ENCODE data around the gene CD34. TPM values are rescaled to one million over a fixed set of nuclear protein-coding genes. Genes with fewer than 3 reads are reported as not detected.
"Not testable (repeated sequence)": the region's sequence is repeated elsewhere in the genome, so short reads cannot be mapped to it uniquely, and the experiment has no call there.

CD34 gene
- total RNA-seq, 4 donors from 2014 or later, result 39.2 to 135 (median 81.2) TPM

DNA sequence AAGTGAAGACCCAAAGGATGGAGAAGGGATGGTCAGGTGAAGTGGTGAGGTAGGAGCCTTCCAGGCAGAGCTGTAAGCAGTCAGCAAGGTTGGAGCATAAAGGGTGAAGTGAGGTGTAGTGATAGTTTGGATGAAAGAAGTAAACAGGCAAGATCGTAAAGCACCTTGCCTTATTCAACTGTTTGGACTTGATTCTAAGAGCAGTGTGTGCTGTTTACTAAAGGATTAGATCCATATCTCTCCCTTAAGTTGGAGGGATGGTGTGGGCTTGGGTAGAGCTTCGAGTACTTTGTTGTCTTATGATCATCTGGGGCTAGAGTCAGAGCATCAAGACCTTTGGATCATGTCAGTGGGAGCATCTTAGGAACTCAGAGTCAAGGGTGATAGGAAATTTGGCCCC, 39.8 kb upstream of the CD34 start:
- Histone ChIP-seq H3K4me1 (no peaks in the 10 kb centered on the region), H3K27ac (peak overlapping the region in 1 of 2 donors; percentile 20), H3K9me3 (no peaks in the 10 kb centered on the region), H3K4me3 (no peak overlapping the region), H3K27me3 (no peaks in the 10 kb centered on the region), H3K36me3 (no peaks in the 10 kb centered on the region)
- intact Hi-C loops (cut with DNase I; ENCODE audit: low total_unique reads), result no loop called here
- DNase-seq, result no peak
- TF ChIP-seq, protein P1, sequence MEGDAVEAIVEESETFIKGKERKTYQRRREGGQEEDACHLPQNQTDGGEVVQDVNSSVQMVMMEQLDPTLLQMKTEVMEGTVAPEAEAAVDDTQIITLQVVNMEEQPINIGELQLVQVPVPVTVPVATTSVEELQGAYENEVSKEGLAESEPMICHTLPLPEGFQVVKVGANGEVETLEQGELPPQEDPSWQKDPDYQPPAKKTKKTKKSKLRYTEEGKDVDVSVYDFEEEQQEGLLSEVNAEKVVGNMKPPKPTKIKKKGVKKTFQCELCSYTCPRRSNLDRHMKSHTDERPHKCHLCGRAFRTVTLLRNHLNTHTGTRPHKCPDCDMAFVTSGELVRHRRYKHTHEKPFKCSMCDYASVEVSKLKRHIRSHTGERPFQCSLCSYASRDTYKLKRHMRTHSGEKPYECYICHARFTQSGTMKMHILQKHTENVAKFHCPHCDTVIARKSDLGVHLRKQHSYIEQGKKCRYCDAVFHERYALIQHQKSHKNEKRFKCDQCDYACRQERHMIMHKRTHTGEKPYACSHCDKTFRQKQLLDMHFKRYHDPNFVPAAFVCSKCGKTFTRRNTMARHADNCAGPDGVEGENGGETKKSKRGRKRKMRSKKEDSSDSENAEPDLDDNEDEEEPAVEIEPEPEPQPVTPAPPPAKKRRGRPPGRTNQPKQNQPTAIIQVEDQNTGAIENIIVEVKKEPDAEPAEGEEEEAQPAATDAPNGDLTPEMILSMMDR (IDR thresholded peaks at IDR 0.05), result no peak
- TF ChIP-seq POLR2A (IDR thresholded peaks at IDR 0.05), result no peak

DNA sequence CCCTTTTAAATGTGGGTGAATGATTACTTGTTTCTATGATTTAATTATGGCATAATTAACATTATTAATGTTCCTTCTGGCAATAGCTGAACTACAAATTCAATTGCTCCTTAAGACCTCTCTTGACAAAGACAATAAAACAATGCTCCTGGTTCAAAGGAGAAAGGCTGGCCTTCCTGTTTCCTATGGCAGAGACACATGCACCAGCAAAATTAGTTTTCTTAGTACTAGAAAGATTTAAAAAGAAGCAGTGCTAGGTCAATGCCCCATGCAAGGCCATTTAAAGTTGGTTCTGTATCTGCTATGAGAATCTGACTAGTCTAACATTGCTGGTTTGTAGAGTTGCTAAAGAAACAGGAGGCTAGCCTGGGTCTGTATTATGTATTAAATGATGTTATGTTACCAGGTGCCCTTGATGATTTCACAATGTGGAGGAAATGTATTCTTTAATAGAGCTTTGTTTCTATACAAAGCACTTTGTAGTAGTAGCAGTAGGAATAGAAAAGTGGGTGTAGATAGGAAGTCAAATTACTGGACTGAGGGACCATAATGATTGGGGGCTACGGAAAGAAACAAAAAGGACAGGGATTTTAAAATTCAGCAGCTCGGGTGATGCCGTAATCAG, 38.8 kb upstream of the CD34 start:
- no peaks in the 10 kb centered on the region for H3K36me3 ChIP-seq
- no peak for DNase-seq
- no peak overlapping the region for H3K4me3 ChIP-seq
- no peaks in the 10 kb centered on the region for H3K4me1 ChIP-seq
- no peaks in the 10 kb centered on the region for H3K9me3 ChIP-seq
- no peaks in the 10 kb centered on the region for H3K27me3 ChIP-seq
- intact Hi-C loops (cut with DNase I; ENCODE audit: low total_unique reads), result no loop called here
- no peak for TF ChIP-seq POLR2A (IDR thresholded peaks at IDR 0.05)
- TF ChIP-seq, protein P1 (IDR thresholded peaks at IDR 0.05), result no peak
- H3K27ac ChIP-seq, result peak overlapping the region in 1 of 2 donors; percentile 54

DNA sequence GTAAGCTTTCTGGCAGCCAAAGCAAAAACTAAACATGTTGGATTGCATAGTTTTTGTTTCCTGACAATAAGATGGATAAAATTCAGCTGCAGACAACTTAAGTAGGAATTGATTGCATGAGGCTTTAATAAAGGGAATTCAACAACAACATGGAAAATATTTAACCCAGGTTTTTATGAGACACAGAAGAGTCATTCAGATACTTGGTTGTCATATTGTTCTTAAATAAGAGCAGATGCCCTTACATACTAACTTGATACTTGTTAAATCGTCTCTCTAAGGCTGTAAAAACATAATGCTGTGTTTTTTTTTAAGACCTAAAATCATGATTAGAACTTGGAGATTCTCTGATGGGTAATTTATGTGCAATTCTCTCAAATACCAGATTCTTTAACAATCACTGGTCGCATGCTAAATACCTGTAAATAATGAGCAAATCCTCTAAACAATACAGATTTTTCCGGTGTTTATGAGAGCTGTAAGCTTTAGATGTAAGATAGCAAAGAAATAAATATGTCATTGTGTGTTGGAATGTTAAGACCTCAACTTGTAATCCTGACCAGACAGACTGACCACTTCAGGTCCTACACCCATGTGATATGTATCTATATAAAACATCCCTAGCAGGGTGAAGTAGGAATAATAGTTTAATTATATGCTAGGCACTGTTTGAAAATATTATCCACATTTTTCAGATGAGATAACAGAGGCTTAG, 37.8 kb upstream of the CD34 start:
- Histone ChIP-seq H3K4me3 (no peak overlapping the region), H3K27ac (peak overlapping the region in 1 of 2 donors; percentile 54), H3K36me3 (no peaks in the 10 kb centered on the region), H3K27me3 (no peaks in the 10 kb centered on the region), H3K4me1 (no peaks in the 10 kb centered on the region), H3K9me3 (no peaks in the 10 kb centered on the region)
- TF ChIP-seq, protein P1 (IDR thresholded peaks at IDR 0.05), result no peak
- TF ChIP-seq POLR2A (IDR thresholded peaks at IDR 0.05), result no peak
- no peak for DNase-seq
- intact Hi-C loops (cut with DNase I; ENCODE audit: low total_unique reads), result no loop called here

DNA sequence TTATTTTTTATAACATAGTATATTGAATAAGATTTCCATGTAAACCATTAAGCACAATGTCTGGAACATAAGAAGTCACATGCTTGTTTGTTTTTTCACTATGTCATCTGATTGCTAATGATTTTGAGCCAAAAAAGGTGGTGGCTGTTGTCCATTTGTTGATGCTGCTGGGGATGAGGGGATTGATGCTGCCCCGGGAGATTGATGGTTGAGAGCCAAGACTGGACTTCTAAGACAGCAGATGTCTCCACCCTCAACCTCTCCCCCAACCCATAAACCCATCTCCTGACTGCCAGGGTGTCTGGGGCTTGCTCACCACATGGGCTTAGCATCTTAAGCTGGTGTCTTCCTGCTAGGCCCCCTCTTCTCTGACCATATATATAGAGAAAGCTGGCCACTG, 35.8 kb upstream of the CD34 start:
- DNase-seq, result no peak
- intact Hi-C loops (cut with DNase I; ENCODE audit: low total_unique reads), result no loop called here

DNA sequence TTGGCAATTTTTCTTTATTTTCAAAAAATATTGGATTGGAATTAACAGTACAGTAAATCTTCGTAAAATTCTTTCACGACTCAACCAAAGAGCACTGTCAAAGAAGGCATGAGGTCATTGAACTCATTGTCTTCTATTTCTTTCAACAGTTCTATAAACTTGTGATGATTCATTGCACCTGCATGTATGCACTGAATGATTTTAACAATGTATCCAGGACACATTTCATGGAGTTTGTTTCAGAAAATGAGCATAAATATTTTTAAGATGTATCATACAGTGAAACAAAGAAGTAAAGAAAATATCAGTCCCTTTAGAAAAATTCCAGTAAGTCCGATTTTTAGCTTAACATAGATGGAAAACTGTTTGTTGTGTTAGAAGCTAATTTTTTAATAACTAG, 33.6 kb upstream of the CD34 start:
- intact Hi-C loops (cut with DNase I; ENCODE audit: low total_unique reads), result no loop called here
- H3K27ac ChIP-seq, result no peak overlapping the region

More for the DNA sequence above, 35.8 kb upstream of the CD34 start:
- Histone ChIP-seq H3K9me3 (no peaks in the 10 kb centered on the region), H3K4me1 (no peaks in the 10 kb centered on the region), H3K4me3 (no peak overlapping the region), H3K36me3 (no peaks in the 10 kb centered on the region), H3K27me3 (no peaks in the 10 kb centered on the region), H3K27ac (no peak overlapping the region)
- TF ChIP-seq, protein P1 (IDR thresholded peaks at IDR 0.05), result no peak
- no peak for TF ChIP-seq POLR2A (IDR thresholded peaks at IDR 0.05)

DNA sequence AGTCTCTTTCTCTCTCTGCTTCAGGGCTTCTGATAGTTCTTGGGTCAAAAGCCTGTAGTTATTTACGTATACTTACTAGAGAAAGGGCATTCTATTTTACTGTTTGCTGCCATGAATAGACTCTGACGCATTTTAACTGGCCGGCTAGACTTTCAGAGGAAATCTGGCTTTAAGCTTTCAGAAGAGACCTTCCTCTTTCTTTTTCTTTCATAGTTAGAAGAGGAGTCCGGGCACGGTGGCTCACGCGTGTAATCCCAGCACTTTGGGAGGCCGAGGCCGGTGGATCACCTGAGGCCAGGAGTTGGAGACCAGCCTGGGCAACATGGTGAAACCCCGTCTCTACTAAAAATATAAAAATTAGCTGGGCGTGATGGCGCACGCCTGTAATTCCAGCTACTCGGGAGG, 31.4 kb upstream of the CD34 start:
- H3K4me1 ChIP-seq; H3K27me3 ChIP-seq; intact Hi-C loops (cut with DNase I; ENCODE audit: low total_unique reads); H3K36me3 ChIP-seq; DNase-seq; H3K9me3 ChIP-seq; H3K4me3 ChIP-seq: not testable (repeated sequence)
- H3K27ac ChIP-seq, result peak overlapping the region; percentile 65 to 88

More for the DNA sequence above, 33.6 kb upstream of the CD34 start:
- DNase-seq, result no peak
- Histone ChIP-seq H3K4me1 (peaks cover 0 to 3% of the 10 kb centered on the region in 2 donors), H3K36me3 (no peaks in the 10 kb centered on the region), H3K4me3 (no peak overlapping the region), H3K9me3 (no peaks in the 10 kb centered on the region), H3K27me3 (no peaks in the 10 kb centered on the region)
- TF ChIP-seq POLR2A (IDR thresholded peaks at IDR 0.05), result no peak
- TF ChIP-seq, protein P1 (IDR thresholded peaks at IDR 0.05), result no peak

Data from uterus (tissue), 4 donors.